CD4-positive, alpha-beta T cell treated with Interleukin-2 at 100 ng/mL for 4 hours (primary cell): ENCODE results near the gene TSPAN14.

Experiments used
- DNase-seq: peaks from one replicate; pipeline ENCODE4 v3.0.0-alpha.2; 2020; ENCODE audit warnings: low spot score

TSPAN14 gene

GRCh38 chr10:80487791-80488538 is 33.9 kb downstream of the TSPAN14 start:
- DNase-seq, result peak; percentile 67

- DNase-seq, result no peak
These were observed 34.5 kb downstream of the TSPAN14 start for GRCh38 chr10:80488539-80489066.

DNA sequence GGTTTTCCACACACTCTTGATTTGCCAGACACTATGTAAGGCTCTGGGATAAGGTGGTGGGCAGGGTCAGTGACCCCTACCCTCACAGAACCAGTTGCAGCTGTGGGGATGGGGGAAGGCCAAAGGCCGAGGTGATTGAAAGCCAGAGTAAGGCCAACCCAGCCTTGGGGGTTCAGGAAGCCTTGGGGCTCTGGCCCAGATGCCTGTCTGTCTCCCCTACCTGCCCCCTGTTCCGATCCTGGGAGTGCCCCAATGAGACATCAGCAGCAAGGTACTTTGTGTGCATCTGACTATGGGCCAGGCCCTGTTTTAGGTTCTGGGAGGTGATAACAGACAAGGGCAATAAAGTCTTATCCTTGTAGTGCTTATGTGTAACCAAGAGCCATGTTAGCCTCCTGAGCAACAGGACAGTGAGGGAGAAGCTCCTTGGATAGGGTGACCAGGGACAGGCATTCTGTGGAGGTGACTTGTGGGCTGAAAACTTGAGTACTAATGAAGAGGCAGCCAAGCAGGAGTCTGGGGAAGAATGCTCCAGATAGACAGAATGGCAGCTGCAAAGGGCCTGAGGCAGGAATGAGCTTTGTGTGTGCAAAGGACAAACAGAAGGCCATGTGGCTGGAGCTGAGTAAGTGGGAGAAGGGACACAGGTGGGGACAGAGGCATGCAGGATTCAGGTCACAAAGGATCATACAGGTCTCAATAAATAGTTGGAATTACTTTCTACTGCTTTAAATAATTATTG is 35.4 kb downstream of the TSPAN14 start:
- no peak for DNase-seq

DNA sequence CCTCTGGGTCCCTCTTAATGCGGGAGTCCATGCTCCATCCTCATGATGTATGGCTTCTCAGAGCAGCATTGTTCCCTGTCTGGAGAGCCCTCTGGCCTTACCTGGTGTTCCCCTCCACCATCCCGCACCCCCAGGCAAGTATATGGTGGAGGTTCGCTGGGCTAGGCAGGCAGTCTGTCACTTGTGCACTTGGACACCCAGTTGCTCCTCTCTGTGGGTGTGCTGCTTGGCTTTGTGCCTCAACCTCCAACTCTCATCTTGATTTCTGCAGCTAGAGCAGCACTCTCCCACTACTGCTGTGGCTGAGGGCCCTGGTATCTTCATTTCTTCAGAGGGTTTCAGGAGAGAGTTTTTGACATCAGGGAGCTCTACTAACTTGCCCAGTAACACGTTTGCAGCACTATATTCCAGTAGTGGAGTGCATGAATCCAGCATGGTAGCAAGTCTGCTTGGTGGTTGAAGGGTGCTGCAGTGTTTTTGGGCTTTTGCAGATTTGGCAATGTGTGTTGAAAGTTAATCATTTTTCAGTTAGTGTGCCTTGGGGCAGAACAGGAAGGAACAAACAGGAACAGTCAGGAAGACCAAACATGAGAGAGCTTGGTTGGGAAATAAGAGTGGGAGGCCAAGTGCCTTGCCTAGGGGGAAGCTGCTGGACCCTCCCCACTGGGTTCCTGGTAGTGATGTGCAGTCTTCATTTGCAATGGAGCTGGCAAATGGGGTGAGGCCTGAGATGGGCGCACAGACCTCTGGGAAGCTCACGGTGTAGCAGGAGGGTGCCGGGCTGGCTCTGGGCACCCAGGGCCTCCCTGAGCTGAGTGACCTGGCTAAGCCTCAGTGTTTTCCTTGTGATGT is 37.4 kb downstream of the TSPAN14 start:
- DNase-seq, result no peak

DNA sequence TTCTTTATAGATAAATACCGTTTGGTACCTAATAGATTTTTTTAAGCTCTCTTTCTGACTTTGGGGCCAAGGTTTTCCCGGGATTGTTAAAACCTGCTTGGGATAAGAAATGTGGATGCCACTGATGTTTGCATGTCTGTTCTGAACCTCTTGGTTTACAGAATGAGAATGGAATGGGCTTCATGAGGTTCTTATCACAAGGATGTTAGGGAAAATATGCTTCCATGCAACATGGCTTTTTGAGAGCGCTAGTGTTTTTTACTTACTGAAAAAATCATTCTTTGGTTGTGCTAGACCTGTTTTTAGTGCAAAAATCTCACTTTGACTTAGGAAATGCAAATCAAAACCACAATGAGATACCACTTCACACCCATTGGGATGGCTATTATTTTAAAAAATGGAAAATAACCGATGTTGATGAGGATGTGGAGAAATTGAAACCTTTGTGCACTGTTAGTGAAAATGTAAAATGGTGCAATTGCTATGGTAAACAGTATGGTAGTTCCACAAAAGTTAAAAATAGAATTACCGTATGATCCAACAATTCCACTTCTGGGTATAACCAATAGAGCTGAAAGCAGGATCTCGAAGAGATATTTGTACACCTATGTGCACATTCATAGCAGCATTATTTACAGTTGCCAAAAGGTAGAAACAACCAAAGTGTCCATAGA is 38.9 kb downstream of the TSPAN14 start:
- no peak for DNase-seq

- DNase-seq, result peak; percentile 49
These were observed 39.5 kb downstream of the TSPAN14 start for GRCh38 chr10:80493522-80494051.

- DNase-seq, result no peak
These were observed 42.6 kb downstream of the TSPAN14 start for GRCh38 chr10:80496555-80497172.

GRCh38 chr10:80497187-80498077 is 43.3 kb downstream of the TSPAN14 start:
- DNase-seq, result peak; percentile 40

DNA sequence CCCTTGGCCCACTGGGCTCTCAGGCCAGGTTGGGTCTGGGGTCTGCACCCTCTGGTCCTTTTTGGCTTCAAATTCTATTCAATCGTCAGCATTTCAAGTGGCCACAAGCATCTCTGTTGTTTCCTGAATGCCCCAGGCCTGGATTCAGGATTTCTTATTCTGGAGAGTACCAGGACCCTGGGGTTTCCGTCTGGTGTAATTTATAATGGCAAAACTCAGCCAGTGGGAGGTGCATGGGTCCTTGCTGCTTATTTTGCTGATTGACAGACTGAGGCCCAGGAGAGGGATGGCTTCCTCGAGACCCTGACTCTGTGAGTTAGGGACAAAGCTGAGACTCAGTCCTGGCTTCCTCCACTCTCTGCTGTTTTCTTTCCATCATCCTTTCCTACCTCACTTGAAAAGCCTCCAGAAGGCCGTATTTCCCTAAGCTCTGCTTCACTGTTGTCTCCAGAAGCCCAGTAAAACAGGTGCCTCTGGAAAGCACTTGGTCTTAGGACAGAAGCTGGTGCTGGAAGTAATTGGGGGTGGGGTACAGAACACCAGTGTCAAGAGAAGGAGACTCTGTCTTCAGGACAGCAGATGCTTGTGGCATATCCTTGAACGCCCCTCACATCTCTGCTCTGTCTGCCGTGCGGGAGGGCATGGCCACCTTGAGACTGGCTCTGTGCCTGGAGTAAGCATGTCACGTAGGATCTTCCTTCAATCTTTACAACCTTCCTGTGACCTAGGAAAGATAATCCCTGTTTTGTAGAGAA is 44.1 kb downstream of the TSPAN14 start:
- DNase-seq, result no peak

DNA sequence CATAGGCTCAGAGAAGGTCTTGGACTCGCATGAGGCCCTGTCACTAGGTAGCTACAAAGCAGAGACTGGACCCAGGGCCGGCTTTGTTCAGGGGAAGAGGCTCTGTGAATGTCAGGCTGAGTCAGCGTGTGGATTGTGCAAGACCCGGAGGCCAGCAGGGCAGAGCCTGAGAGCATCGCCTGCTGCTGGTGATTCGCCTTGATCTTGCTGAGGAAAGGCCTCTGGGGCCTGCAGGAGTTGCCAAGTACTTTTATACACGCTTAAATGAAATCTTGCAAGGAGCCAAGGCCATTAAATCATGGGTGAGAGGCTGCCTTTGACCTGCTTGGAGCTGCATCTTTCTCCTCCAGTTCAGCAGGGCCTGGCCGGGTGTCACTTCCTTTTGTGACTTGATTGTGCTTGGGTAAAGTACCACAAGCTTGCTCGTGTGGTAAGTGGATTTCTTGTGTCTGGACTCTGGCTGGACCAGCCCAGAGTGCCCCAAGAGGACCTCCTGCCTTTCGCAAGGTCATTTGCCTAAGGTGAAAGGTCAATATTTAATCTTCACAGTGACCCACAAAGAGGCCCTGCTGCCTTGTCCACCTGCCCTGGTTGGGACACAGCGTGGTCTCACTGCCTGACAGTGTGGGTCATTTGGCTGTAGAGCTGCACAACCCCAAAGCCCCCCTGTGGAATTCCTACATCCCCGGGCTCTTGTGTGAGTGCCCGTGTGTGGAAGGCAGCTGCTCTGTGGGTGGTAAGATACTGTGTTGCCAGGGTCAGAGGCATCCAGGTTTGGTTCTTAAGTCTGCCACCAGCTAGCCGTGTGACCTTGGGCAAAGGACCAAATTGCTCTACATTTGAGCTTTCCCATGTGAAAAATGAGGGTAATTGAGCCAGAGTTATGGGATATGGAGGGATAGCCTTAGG is 45.0 kb downstream of the TSPAN14 start:
- DNase-seq, result peak; percentile 65

DNA sequence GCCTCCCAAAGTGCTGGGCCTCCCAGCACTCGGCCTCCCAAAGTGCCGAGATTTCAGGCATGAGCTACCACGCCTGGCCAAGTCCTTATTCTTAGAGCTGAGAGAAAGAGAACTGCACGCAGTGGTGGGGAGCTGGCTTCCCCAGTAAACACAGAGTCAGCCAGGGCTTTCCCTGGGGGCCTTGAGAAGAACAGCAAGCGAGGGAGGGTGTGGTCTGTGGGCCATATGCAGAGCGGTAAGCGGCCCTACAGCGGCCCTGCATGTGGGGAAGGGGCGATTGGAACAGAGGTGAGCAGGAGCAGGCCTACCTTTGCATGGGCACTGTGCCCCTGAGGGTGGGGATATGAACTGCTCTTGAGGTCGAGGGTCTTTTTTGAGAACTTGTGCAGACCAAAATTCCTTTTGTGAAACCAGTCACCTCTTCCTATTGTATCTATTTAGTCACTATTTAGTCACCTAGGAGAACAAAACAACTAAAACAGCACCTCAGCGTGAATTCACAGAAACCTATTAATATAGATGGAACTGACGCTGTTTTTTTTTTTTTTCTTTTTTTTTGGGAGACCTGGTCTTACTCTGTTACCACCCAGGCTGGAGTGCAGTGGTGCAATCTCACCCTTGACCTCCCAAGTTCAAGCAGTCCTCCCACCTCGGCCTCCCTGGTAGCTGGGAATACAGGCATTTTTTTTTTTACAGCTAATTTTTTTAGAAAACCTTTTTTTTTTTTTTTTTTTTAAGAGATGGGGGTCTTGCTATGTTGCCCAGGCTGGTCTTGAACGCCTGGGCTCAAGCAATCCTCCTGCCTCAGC is 46.7 kb downstream of the TSPAN14 start:
- peak; percentile 51 for DNase-seq

DNA sequence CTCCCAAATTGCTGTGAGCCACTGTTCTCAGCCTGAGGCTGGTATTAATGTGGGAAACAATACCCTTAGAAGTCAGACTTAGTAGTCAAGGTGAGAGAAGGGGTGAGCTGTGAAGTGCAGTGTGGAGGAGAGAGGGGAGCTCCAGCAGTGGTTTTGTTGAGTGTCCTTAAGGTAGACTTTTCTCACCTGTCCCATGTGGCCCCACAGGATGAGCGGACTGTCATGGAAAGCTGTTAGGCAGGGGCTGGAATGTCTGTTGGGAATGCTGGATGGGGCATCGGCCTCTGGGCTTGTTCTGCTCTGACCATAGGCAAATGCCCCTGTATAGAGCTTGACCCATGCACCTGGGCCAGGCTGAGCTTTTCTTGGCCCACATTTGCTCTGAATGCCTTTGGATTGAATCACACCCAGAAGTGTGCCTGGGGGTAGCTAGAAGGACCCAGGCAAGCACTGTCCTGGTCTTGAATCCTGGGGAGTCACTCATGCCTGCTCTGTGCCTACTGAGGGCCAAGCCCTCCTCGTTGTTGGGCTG is 47.3 kb downstream of the TSPAN14 start:
- no peak for DNase-seq

- DNase-seq, result no peak
These were observed 47.9 kb downstream of the TSPAN14 start for GRCh38 chr10:80501913-80502521.

DNA sequence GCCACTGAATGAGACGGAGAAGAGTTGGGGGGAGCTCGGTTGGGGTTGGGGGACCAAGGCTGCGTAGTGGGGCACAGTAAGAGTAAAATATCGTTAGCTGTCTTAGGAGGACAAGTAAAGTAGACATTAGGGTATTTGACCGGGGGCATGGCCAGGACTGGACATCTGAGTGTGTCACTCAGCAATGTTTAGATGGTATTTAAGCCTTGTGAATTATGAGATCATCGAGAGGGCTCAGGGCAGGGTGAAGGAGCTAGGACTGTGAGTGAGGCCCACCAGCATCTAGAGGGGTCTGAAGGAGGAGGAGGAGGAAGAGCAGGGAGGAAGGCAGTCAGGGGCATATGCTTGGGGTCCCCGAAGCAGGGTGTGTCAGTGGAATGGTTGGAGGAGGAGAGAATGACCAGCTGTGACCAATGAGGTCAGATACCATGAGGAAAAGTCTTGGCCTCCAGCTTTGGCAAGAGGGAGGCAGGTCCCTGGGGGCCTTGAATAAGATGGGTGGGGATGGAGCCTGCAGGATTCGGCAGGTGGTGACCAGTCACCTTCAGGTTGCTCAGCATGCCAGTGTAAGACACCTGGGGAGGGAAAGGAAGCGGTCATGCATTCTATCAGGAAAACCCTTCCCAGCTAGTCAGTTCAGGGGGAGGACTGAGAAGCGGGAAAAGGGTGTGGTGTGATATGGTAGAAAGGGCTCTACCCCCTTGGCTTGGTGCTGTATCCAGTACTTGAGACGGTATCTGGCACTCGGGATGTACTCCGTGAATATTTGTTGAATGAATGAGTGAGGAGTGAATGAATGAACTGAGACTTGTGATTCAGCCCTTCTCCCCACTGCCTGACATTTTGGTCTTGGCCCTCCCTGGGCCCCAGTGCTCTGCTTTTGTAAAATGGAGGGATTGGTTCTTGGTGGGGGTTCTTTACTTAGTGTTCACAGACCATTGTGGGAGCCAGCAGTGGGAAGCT is 48.8 kb downstream of the TSPAN14 start:
- no peak for DNase-seq

GRCh38 chr10:80503584-80504157 is 49.6 kb downstream of the TSPAN14 start:
- DNase-seq, result no peak
